ENCODE data around the gene SIVA1. TPM values are rescaled to one million over a fixed set of nuclear protein-coding genes. Genes with fewer than 3 reads are reported as not detected.
A peak's percentile ranks its signal among the peaks of the same experiment; 100 is the strongest.

The SIVA1 gene
- total RNA-seq, 1 donor from 2014 or later: 90.1 TPM

DNA sequence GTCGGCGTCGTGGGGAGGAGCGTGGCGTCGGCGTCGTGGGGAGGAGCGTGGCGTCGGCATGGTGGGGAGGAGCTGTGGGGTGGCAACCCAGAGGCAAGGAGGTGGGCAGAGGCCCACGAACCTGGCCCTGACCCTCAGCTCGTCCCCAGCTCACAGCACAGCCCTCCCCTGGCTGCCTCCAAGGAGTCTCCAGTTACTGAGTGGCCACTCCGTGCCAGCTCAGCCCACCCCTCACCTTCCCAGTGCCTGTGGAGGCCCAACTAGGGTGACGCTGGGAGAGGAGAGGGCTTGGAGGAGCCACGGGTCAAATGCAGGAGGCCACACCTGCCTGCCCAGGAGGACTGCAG lies 23.1 kb upstream of the SIVA1 start:
- H3K27ac Mint-ChIP-seq: no peak overlapping the region
- TF ChIP-seq, protein P1, sequence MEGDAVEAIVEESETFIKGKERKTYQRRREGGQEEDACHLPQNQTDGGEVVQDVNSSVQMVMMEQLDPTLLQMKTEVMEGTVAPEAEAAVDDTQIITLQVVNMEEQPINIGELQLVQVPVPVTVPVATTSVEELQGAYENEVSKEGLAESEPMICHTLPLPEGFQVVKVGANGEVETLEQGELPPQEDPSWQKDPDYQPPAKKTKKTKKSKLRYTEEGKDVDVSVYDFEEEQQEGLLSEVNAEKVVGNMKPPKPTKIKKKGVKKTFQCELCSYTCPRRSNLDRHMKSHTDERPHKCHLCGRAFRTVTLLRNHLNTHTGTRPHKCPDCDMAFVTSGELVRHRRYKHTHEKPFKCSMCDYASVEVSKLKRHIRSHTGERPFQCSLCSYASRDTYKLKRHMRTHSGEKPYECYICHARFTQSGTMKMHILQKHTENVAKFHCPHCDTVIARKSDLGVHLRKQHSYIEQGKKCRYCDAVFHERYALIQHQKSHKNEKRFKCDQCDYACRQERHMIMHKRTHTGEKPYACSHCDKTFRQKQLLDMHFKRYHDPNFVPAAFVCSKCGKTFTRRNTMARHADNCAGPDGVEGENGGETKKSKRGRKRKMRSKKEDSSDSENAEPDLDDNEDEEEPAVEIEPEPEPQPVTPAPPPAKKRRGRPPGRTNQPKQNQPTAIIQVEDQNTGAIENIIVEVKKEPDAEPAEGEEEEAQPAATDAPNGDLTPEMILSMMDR (conservative IDR thresholded peaks at IDR 0.05): no peak
- peaks cover 4% of the 10 kb centered on the region for H3K4me1 Mint-ChIP-seq (ENCODE audit: unreplicated experiment)
- H3K36me3 Mint-ChIP-seq: no peaks in the 10 kb centered on the region
- peaks cover 9% of the 10 kb centered on the region for H3K27me3 Mint-ChIP-seq
- H3K4me3 Mint-ChIP-seq: no peak overlapping the region
- no peaks in the 10 kb centered on the region for H3K9me3 Mint-ChIP-seq
- no peak for DNase-seq (ENCODE audit: extremely low spot score, unreplicated experiment)

DNA sequence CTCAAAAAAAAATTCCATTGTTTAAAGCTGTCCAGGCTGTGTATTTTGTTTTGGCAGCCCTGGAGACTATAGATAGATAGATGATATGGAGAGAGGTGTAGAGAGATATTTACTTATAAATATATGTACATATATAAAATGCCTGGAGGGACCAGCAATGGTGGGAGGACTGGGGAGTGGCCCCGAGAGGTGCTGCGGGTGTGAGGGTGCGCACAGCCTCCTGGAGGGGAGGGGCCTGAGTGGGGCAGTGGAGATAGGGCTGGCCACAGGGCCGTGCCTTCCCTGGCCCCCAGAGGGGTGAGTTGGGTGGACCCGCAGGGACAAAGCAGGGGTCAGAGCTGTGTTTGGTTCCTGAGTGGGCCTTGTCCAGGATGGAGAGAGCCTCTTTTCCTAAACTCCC lies 22.5 kb upstream of the SIVA1 start:
- no peak overlapping the region for H3K4me3 Mint-ChIP-seq
- peaks cover 9% of the 10 kb centered on the region for H3K27me3 Mint-ChIP-seq
- H3K27ac Mint-ChIP-seq: no peak overlapping the region
- TF ChIP-seq, protein P1 (conservative IDR thresholded peaks at IDR 0.05): no peak
- no peaks in the 10 kb centered on the region for H3K4me1 Mint-ChIP-seq (ENCODE audit: unreplicated experiment)
- DNase-seq (ENCODE audit: extremely low spot score, unreplicated experiment): no peak
- no peaks in the 10 kb centered on the region for H3K36me3 Mint-ChIP-seq
- H3K9me3 Mint-ChIP-seq: no peaks in the 10 kb centered on the region

DNA sequence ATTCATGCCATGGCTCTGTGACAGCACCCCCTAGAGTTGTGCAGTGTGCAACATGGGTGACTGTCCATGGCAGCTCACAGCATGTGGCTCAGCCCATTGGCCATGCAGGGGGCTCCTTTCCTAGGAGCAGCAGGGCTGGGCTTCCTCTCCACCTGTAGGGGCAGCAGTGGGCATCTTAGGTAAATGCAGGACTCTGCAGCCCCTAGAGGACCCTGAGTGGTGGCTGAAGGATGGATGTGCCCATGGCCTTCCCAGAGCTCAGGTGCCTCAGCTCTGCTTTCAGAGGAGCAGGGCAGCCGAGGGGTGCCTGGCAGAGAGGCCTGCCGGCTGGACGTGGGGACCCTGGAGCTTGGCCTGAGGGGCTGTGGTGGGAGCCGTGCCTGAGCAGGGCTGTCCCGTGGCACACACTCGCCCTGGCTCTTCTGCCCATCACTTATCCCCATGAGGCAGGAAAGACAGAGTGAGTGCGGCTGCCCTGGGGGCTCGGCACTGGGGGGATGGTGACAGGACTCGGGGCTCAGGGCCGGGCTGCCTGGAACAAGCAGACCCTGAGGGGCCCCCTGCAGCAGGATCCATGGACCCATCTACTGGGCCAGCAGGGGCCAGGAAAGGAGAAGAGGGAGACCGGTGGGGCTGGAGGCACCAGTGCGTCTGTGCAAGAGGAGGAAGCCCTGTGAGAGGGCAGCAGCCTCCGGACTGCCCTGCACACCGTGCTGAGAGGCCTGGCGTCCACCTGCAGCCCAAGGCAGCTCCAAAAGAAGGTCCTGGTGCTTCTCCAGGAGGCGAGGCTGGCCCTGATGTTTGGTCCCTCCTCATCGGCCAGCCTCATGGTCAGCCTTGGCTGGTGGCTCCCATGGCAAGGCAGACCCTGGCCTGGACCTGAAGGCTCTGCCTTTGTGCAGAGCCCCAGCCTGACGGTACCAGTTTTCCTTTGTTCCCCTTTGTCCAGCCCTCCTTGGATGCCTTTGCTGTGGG lies 21.3 kb upstream of the SIVA1 start:
- no peak overlapping the region for H3K27ac Mint-ChIP-seq
- no peak overlapping the region for H3K4me3 Mint-ChIP-seq
- H3K4me1 Mint-ChIP-seq (ENCODE audit: unreplicated experiment): no peaks in the 10 kb centered on the region
- H3K9me3 Mint-ChIP-seq: no peaks in the 10 kb centered on the region
- H3K27me3 Mint-ChIP-seq: peaks cover 9% of the 10 kb centered on the region
- H3K36me3 Mint-ChIP-seq: no peaks in the 10 kb centered on the region
- TF ChIP-seq, protein P1 (conservative IDR thresholded peaks at IDR 0.05): peak; percentile 62
- DNase-seq (ENCODE audit: extremely low spot score, unreplicated experiment): no peak

DNA sequence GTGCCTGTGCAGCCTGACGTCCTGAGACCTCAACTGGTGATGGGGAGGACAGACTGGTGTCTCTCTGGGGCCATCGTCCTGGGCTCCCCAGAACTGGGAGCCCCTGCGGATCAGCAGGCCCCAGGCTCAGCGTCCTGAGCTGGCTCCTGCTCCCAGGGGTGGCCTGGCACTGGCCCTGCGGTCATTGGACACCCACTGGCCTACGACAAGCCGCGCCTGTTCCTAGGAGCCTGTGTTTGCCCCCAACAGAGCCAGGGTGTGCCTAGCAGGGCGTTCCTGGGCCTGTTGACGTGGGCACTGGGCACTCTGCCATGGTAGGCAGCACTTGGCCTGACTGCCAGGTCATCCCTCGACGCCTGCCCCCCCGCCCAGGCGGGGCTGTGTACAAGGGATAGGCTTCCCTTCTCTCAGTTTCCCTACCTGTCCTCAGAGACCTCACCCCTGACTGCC lies 20.6 kb upstream of the SIVA1 start:
- Mint-ChIP-seq H3K36me3 (no peaks in the 10 kb centered on the region), H3K9me3 (no peaks in the 10 kb centered on the region), H3K27ac (no peak overlapping the region), H3K4me3 (no peak overlapping the region), H3K27me3 (peaks cover 9% of the 10 kb centered on the region), H3K4me1 (ENCODE audit: unreplicated experiment) (no peaks in the 10 kb centered on the region)
- no peak for DNase-seq (ENCODE audit: extremely low spot score, unreplicated experiment)
- TF ChIP-seq, protein P1 (conservative IDR thresholded peaks at IDR 0.05): no peak

DNA sequence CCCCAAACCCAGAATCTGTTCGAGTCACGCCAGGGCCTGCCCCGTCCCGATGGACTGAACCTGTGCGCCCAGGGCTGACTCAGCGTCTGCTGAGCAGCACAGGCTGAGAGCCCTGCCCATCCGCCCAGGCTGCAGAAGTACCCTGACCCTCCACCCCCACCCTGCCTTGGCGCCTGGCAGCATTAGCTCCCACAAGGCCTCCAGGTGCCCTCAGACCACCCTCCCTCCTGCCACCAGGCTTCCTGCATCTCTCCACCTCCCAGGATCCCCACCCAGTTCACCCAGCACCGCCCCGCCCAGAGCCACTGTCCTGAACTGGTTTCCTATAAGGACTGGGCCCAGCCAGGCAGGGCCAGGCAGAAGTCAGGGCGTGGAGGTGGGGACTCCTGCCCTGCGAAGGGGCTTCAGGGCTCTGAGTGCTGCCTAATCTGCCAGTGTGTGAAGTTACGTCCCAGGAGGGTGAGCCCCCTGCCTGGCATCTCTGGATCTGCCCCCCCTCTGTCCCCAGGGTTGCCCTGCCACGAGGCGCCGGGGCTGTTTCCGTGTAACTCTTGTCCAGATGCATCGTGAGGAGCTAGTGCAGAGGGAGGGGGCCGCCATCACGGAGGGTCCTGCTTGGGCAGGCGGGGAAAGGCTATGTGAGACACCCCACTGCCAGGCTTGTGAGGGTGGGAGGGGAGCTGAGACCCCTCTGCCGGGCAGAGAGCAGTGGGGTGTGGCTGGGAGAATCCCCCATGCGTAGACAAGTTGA lies 19.8 kb upstream of the SIVA1 start:
- Mint-ChIP-seq H3K27ac (no peak overlapping the region), H3K4me1 (ENCODE audit: unreplicated experiment) (no peaks in the 10 kb centered on the region), H3K36me3 (no peaks in the 10 kb centered on the region), H3K4me3 (no peak overlapping the region), H3K9me3 (no peaks in the 10 kb centered on the region), H3K27me3 (peaks cover 6% of the 10 kb centered on the region)
- no peak for DNase-seq (ENCODE audit: extremely low spot score, unreplicated experiment)
- TF ChIP-seq, protein P1 (conservative IDR thresholded peaks at IDR 0.05): no peak
